Measurements from ENCODE around the gene EFNA4. TPM values are rescaled to one million over a fixed set of nuclear protein-coding genes. Genes with fewer than 3 reads are reported as not detected.

EFNA4 gene
- total RNA-seq, 6 experiments from 2014 or later: 3.6 to 5.6 (median 4.8) TPM

DNA sequence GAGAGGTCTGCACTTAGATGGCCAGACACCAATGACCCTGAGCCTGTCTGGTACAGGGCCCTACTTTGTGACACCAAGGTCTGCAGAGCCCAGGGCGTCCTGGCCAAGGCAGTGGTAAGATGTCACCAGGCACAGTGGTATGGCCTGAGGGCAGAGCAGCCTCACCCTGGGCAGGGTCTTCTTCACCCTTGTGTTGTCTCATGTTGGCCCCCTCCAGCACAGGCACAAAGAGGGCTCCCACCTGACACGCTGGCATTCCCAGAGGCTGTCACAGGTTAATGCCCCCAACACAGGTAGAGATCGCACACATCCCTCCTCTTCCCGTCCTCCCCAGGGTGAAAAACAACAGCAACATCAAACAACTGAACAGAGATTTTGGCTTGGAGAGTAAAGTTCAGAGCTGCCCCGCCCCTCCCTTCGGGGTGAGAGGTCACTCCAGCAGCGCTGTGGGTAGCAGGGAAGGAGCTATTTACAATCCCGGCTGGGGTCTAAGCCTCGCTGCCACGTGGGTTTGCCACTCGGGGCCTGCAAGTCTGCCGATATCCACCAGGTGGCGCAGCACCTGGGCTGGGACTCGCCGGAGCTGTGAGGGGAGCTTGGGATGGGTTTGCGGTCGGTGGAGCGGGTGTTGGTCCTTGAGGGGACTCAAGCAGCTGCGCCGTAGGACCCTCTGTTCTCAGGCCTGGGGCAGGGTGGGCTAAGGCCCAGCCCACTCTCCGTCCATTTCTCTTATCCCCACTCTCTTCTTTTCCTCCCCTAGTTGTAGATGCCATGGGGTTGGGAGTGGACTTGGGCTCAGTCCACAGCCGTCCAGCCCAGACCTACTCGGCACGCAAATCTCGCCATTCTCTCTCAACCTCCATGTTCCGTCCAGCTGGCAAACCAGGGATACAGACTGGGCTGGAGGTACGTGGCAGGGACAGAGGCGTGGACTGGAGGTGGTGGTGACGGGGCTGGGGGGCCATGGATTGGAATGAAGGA lies 27.8 kb downstream of the EFNA4 start:
- DNase-seq: peak; percentile 21
- TF ChIP-seq, protein P1, sequence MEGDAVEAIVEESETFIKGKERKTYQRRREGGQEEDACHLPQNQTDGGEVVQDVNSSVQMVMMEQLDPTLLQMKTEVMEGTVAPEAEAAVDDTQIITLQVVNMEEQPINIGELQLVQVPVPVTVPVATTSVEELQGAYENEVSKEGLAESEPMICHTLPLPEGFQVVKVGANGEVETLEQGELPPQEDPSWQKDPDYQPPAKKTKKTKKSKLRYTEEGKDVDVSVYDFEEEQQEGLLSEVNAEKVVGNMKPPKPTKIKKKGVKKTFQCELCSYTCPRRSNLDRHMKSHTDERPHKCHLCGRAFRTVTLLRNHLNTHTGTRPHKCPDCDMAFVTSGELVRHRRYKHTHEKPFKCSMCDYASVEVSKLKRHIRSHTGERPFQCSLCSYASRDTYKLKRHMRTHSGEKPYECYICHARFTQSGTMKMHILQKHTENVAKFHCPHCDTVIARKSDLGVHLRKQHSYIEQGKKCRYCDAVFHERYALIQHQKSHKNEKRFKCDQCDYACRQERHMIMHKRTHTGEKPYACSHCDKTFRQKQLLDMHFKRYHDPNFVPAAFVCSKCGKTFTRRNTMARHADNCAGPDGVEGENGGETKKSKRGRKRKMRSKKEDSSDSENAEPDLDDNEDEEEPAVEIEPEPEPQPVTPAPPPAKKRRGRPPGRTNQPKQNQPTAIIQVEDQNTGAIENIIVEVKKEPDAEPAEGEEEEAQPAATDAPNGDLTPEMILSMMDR (IDR thresholded peaks at IDR 0.05): peak; percentile 100
- Mint-ChIP-seq H3K9me3 (no peaks in the 10 kb centered on the region), H3K36me3 (ENCODE audit: low read depth) (no peaks in the 10 kb centered on the region), H3K4me1 (ENCODE audit: low read depth) (peaks cover 15% of the 10 kb centered on the region), H3K4me3 (no peak overlapping the region; the same call in 1 of the 2 replicates), H3K27me3 (ENCODE audit: insufficient read depth) (peaks cover 10% of the 10 kb centered on the region), H3K27ac (no peak overlapping the region)

GRCh38 chr1:155092131-155092530 lies 28.6 kb downstream of the EFNA4 start:
- Mint-ChIP-seq H3K36me3 (ENCODE audit: low read depth) (no peaks in the 10 kb centered on the region), H3K9me3 (no peaks in the 10 kb centered on the region), H3K27ac (no peak overlapping the region), H3K4me1 (ENCODE audit: low read depth) (peaks cover 15% of the 10 kb centered on the region), H3K27me3 (ENCODE audit: insufficient read depth) (peaks cover 13% of the 10 kb centered on the region), H3K4me3 (no peak overlapping the region)
- TF ChIP-seq, protein P1 (IDR thresholded peaks at IDR 0.05): no peak
- DNase-seq: no peak

DNA sequence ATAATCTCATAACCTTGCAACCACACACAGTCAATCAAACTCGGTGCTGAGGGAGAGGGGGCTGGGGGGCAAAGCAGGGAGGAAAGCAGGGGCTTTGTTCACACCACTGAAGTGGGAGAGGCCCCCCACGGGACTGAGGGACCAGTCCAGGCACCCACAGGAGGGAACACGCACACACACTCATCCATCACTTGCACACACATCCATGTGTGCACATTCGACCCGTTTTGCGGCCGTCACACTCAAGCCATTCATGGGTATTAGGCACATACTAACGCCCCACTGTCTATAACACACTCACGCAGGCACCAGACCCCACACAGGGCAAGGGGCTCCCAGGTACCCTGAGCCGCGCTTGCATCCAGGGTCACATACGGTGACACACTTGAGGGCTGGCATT lies 29.1 kb downstream of the EFNA4 start:
- TF ChIP-seq, protein P1 (IDR thresholded peaks at IDR 0.05): no peak
- H3K27me3 Mint-ChIP-seq (ENCODE audit: insufficient read depth): peaks cover 14% of the 10 kb centered on the region
- no peak overlapping the region for H3K4me3 Mint-ChIP-seq
- DNase-seq: no peak
- H3K9me3 Mint-ChIP-seq: no peaks in the 10 kb centered on the region
- H3K4me1 Mint-ChIP-seq (ENCODE audit: low read depth): peaks cover 15% of the 10 kb centered on the region
- no peak overlapping the region for H3K27ac Mint-ChIP-seq
- no peaks in the 10 kb centered on the region for H3K36me3 Mint-ChIP-seq (ENCODE audit: low read depth)

GRCh38 chr1:155093911-155094621 lies 30.5 kb downstream of the EFNA4 start:
- Mint-ChIP-seq H3K9me3 (no peaks in the 10 kb centered on the region), H3K27me3 (ENCODE audit: insufficient read depth) (peaks cover 11% of the 10 kb centered on the region), H3K36me3 (ENCODE audit: low read depth) (no peaks in the 10 kb centered on the region), H3K4me3 (no peak overlapping the region), H3K4me1 (ENCODE audit: low read depth) (peaks cover 15% of the 10 kb centered on the region), H3K27ac (peak overlapping the region; percentile 37; the same call in 1 of the 2 replicates)
- DNase-seq: peak; percentile 45
- TF ChIP-seq, protein P1 (IDR thresholded peaks at IDR 0.05): peak; percentile 65

- H3K27me3 Mint-ChIP-seq (ENCODE audit: insufficient read depth): peaks cover 12% of the 10 kb centered on the region
- H3K4me3 Mint-ChIP-seq: no peak overlapping the region
- no peaks in the 10 kb centered on the region for H3K36me3 Mint-ChIP-seq (ENCODE audit: low read depth)
- TF ChIP-seq, protein P1 (IDR thresholded peaks at IDR 0.05): 0 out of 2 replicates have a peak, but pooled peaks have one; percentile 4
- no peak overlapping the region for H3K27ac Mint-ChIP-seq
- H3K9me3 Mint-ChIP-seq: no peaks in the 10 kb centered on the region
- DNase-seq: no peak
- H3K4me1 Mint-ChIP-seq (ENCODE audit: low read depth): peaks cover 15% of the 10 kb centered on the region
Observed at GRCh38 chr1:155094622-155094948, 31.0 kb downstream of the EFNA4 start.
